Kidney (tissue), 14 donors: ENCODE results near the gene NPHP4. TPM values are rescaled to one million over a fixed set of nuclear protein-coding genes. Genes with fewer than 3 reads are reported as not detected.

Experiments
- DNase-seq, 5 donors: peaks; one replicate each; pipeline ENCODE4 v3.0.0-alpha.2; 2013 to 2020
- FAIRE-seq: peaks from 2 replicates; lab custom pipeline; 2012; peaks lifted over from hg19 to GRCh38; lab: Jason Lieb, UNC
- H3K27ac ChIP-seq, 2 donors: one replicate each; pipeline ENCODE4 v1.7.0; 2013; ENCODE audit warnings: low read depth in 2 of 2, low read length in 2 of 2, inconsistent platforms in 1 of 2
- H3K27me3 ChIP-seq: one replicate; pipeline ENCODE4 v1.7.1; 2013; ENCODE audit warnings: low read length, inconsistent platforms; ENCODE audit not compliant: control insufficient read depth, insufficient read depth
- H3K36me3 ChIP-seq, 3 donors: one replicate each; pipeline versions ENCODE4 v1.7.0 to v1.7.1; 2013; ENCODE audit warnings: low read length in 3 of 3, control low read depth in 1 of 3, inconsistent platforms in 1 of 3; ENCODE audit not compliant: insufficient read depth in 3 of 3, control insufficient read depth in 2 of 3
- H3K4me1 ChIP-seq, 3 donors: one replicate each; pipeline versions ENCODE4 v1.7.0 to v1.7.1; 2013; ENCODE audit warnings: low read length in 3 of 3, inconsistent platforms in 1 of 3, low read depth in 1 of 3; ENCODE audit not compliant: control insufficient read depth in 2 of 3, insufficient read depth in 2 of 3
- H3K4me3 ChIP-seq, 3 donors: one replicate each; pipeline versions ENCODE4 v1.7.0 to v1.8.1; 2013; ENCODE audit warnings: low read length in 3 of 3, control low read depth in 1 of 3, inconsistent platforms in 1 of 3
- H3K9ac ChIP-seq, 3 donors: one replicate each; pipeline versions ENCODE4 v1.7.0 to v1.7.1; 2013; ENCODE audit warnings: low read length in 3 of 3, control low read depth in 1 of 3, inconsistent platforms in 1 of 3
- H3K9me3 ChIP-seq, 3 donors: one replicate each; pipeline versions ENCODE4 v1.7.0 to v1.7.1; 2013; ENCODE audit warnings: low read length in 3 of 3, control low read depth in 1 of 3, inconsistent platforms in 1 of 3; ENCODE audit not compliant: control insufficient read depth in 2 of 3, insufficient read depth in 1 of 3
- CTCF ChIP-seq: IDR thresholded peaks from 3 replicates; pipeline ENCODE4 v1.5.1; 2012; ENCODE audit warnings: mild to moderate bottlenecking, moderate library complexity, borderline replicate concordance; ENCODE audit not compliant: insufficient read depth; ENCODE audit errors: extremely low read depth
- intact Hi-C: fragments of 100-400 bp; cut with DNase I; formaldehyde crosslinking; loops from one replicate; pipeline ENCODE4 v1.11.1; 2022
- polyA plus RNA-seq: library from polyadenylated mRNA; stranded (reverse); fragments of 350-450 nt; fragmentation: Illumina TruSeq; extraction: RNeasy Lipid Tissue Mini Kit (QIAGEN cat#74804); gene quantifications from one replicate; pipeline ENCODE4 v1.2.3, GENCODE V29; 2014; ENCODE audit warnings: low read depth, low replicate concordance; ENCODE audit not compliant: insufficient read depth
- total RNA-seq: library from RNA; stranded (reverse); fragmentation: NEBNext Ultra II Directional; extraction: Animal tissue kit (Norgen Biotek cat#: 25700); gene quantifications from one replicate; pipeline ENCODE4 v1.2.1, GENCODE V29; 2021
- donor health status: control.
- donor health status: control.
- donor health status: control.
- donor health status: control.
- donor health status: control.
- donor health status: DM: yes; HTN: yes; CAD: no.
- donor health status: Normal renal cell carcinoma (clear cell type).

Gene NPHP4
- total and polyA plus RNA-seq, 2 donors from 2014 or later = 2.9 to 16.1 TPM

GRCh38 chr1:5938101-5938646, 54.1 kb downstream of the NPHP4 start:
- H3K36me3 ChIP-seq = peaks cover 0 to under 1% (median 0%) of the 10 kb centered on the region in 3 donors
- H3K4me1 ChIP-seq = no peaks in the 10 kb centered on the region
- no peaks in the 10 kb centered on the region for H3K9me3 ChIP-seq
- TF ChIP-seq CTCF = no peak
- no peak overlapping the region for H3K27ac ChIP-seq
- H3K9ac ChIP-seq = no peak overlapping the region
- H3K27me3 ChIP-seq = no peaks in the 10 kb centered on the region
- no peak overlapping the region for H3K4me3 ChIP-seq
- DNase-seq = peak in 3 of 5 donors; percentile 16 to 43 (median 26)
- FAIRE-seq = no peak
- intact Hi-C loops = no loop called here

GRCh38 chr1:5937373-5937857, 54.8 kb downstream of the NPHP4 start:
- no peaks in the 10 kb centered on the region for H3K9me3 ChIP-seq
- peaks cover 0 to 4% (median 0%) of the 10 kb centered on the region in 3 donors for H3K36me3 ChIP-seq
- intact Hi-C loops = no loop called here
- no peak for TF ChIP-seq CTCF
- H3K4me3 ChIP-seq = no peak overlapping the region
- no peak overlapping the region for H3K27ac ChIP-seq
- no peaks in the 10 kb centered on the region for H3K4me1 ChIP-seq
- DNase-seq (no peak), FAIRE-seq (no peak)
- H3K9ac ChIP-seq = no peak overlapping the region
- H3K27me3 ChIP-seq = no peaks in the 10 kb centered on the region

GRCh38 chr1:5936621-5937372, 55.4 kb downstream of the NPHP4 start:
- TF ChIP-seq CTCF = no peak
- H3K36me3 ChIP-seq = peaks cover 0 to 4% (median 0%) of the 10 kb centered on the region in 3 donors
- H3K4me1 ChIP-seq = no peaks in the 10 kb centered on the region
- H3K27ac ChIP-seq = no peak overlapping the region
- no peak for FAIRE-seq
- intact Hi-C loops = no loop called here
- H3K9me3 ChIP-seq = no peaks in the 10 kb centered on the region
- H3K27me3 ChIP-seq = no peaks in the 10 kb centered on the region
- no peak overlapping the region for H3K4me3 ChIP-seq
- DNase-seq = peak in 1 of 5 donors; percentile 14
- no peak overlapping the region for H3K9ac ChIP-seq
